ENCODE results near the gene MZT2B.

- no peak for TF ChIP-seq CTCF (IDR thresholded peaks at IDR 0.05; ENCODE audit: low read depth, low read length, poor library complexity, severe bottlenecking)
- TF ChIP-seq EZH2phosphoT487 (IDR thresholded peaks at IDR 0.05; ENCODE audit: borderline replicate concordance, low read length), result no peak
These were observed 3.4 kb downstream of the MZT2B start for GRCh38 chr2:130185436-130185835.
